Stimulated activated memory B cell treated with anti-CD40 and anti-IgM and Interleukin-4, amounts not matched to agents 10 μg/mL and 1 μg/mL and 100 μg/mL, for 72 hours (primary cell): ENCODE measurements around the gene ARHGAP42.

ENCODE experiments used
- ATAC-seq: fragments of 150-1000 bp; cut with Tn5 transposase; 2 replicates; pipeline ENCODE4 v1.10.0; 2021
- H3K27ac Mint-ChIP-seq: one replicate; pipeline ENCODE4 v1.8.0; 2022; ENCODE audit warnings: mild to moderate bottlenecking, mixed read lengths
- H3K27me3 Mint-ChIP-seq: one replicate; pipeline ENCODE4 v1.8.0; 2022; ENCODE audit warnings: mixed read lengths
- H3K36me3 Mint-ChIP-seq: one replicate; pipeline ENCODE4 v1.8.0; 2022; ENCODE audit warnings: mixed read lengths
- H3K4me1 Mint-ChIP-seq: one replicate; pipeline ENCODE4 v1.8.0; 2022; ENCODE audit warnings: mixed read lengths
- H3K4me3 Mint-ChIP-seq: one replicate; pipeline ENCODE4 v1.8.0; 2022; ENCODE audit warnings: mild to moderate bottlenecking, moderate library complexity, mixed read lengths
- H3K9me3 Mint-ChIP-seq: one replicate; pipeline ENCODE4 v1.8.0; 2022; ENCODE audit warnings: mixed read lengths

Gene ARHGAP42

DNA sequence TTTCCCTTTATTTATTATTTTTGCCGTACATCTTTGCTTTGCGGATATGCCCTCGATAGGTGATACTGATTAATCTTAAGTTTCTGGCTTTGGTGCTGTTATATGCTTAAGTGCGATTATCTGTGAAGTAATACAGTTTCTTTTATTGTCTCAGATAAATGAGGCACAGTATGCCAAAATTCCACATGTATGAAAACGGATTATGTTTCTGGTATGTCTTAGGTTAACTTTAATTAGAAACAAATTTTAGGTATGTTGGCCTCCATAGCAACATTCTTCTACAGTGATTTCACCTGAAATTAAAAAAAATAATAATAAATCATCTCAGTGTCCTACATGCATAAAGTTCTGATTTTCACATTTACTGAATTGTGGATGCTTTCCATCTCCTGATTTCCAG, 119.2 kb downstream of the ARHGAP42 start:
- Mint-ChIP-seq H3K36me3 (no peaks in the 10 kb centered on the region), H3K27me3 (no peaks in the 10 kb centered on the region), H3K9me3 (no peaks in the 10 kb centered on the region), H3K27ac (no peak overlapping the region), H3K4me3 (no peak overlapping the region), H3K4me1 (peaks cover 11% of the 10 kb centered on the region)
- no peak for ATAC-seq

DNA sequence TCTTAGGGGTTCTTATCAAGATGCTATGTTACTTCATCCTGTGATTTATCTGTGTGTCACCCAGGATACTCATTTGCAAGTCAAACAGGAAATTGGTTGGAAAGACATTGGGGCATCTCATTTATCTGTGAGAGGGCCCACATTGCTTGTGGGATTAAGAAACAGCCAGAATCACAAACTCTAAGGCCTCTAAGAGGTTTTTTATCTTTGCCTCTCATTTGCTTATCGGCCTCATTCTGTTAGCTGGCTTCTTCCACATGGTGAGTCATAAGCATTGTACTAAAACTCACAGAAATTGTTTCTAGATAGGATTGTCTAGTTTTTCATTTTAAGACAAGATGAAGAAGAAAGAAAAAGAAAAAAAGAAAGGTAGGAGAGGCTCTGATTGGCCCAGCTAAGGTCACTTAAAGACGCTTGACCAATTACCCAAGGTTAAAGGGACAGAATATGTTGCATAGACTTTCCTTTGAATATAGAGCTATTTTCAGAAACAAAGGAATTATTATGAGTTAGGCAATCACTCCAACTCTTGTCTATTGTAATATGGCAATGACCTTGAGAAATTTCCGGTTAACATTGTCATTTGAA, 121.9 kb downstream of the ARHGAP42 start:
- H3K9me3 Mint-ChIP-seq: no peaks in the 10 kb centered on the region
- no peak overlapping the region for H3K27ac Mint-ChIP-seq
- no peaks in the 10 kb centered on the region for H3K27me3 Mint-ChIP-seq
- H3K36me3 Mint-ChIP-seq: peaks cover 12% of the 10 kb centered on the region
- peaks cover 11% of the 10 kb centered on the region for H3K4me1 Mint-ChIP-seq
- H3K4me3 Mint-ChIP-seq: no peak overlapping the region
- no peak for ATAC-seq

DNA sequence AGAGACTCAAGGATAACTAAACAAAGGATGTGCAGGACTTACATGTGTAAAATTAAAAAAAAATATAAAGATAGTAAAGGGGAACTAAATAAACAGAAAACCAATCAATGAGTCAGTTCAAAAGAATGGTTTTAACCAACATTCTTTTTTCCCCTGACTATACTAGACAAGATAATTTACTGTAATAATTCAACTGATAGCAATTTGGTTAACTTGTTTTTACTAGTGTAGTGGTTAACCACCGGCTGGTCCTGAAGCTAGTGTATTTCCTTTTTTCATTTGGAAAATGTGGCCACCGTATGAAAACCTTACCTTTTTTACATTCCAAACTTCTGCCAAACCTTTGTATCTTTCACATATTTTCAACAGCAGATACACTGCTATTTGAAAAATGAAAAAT, 123.1 kb downstream of the ARHGAP42 start:
- Mint-ChIP-seq H3K4me1 (peaks cover 11% of the 10 kb centered on the region), H3K36me3 (peaks cover 12% of the 10 kb centered on the region), H3K27me3 (no peaks in the 10 kb centered on the region), H3K9me3 (no peaks in the 10 kb centered on the region), H3K4me3 (no peak overlapping the region), H3K27ac (no peak overlapping the region)
- ATAC-seq: no peak

DNA sequence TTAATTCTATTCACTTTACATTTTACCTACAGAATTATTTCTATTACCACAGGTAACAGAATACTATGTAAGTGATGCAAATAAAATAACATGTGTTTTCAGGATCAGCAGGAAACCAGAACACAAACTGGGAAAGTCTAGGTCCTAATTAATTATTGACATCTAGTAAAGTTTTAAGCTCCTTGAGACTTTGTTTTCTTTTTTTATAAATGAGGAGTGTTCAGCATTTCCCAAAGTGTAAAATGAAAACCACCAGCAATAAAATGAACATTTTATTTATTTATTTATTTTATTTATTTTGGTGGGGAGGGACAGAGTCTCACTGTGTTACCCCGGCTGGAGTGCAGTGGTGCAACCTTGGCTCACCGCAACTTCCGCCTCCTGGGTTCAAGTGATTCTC, 123.6 kb downstream of the ARHGAP42 start:
- Mint-ChIP-seq H3K36me3 (peaks cover 12% of the 10 kb centered on the region), H3K27me3 (no peaks in the 10 kb centered on the region)

DNA sequence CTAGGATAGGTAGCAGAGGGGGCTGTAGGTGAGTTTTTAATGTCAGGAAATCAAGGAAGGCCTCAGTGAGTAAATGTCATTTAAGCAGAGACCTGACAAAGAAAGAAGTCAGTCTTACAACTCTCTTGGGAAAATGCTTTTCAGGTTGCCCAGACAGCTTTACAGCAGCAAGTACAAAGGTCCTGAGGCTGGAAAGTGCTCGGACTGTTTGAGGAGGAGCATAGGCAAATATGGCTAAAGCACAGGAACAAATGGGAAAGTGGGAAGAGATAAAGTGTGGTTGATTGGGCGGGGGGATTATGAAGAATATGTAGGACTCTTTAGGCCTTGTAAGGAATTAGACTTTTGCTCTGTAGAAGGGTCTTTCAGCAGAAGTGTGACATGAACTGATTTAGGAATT, 125.4 kb downstream of the ARHGAP42 start:
- H3K27ac Mint-ChIP-seq: no peak overlapping the region
- no peaks in the 10 kb centered on the region for H3K9me3 Mint-ChIP-seq
- no peak overlapping the region for H3K4me3 Mint-ChIP-seq

More for the DNA sequence above, 123.6 kb downstream of the ARHGAP42 start:
- H3K4me1 Mint-ChIP-seq: peaks cover 11% of the 10 kb centered on the region
- no peak overlapping the region for H3K27ac Mint-ChIP-seq
- H3K9me3 Mint-ChIP-seq: no peaks in the 10 kb centered on the region
- ATAC-seq: no peak
- H3K4me3 Mint-ChIP-seq: no peak overlapping the region

DNA sequence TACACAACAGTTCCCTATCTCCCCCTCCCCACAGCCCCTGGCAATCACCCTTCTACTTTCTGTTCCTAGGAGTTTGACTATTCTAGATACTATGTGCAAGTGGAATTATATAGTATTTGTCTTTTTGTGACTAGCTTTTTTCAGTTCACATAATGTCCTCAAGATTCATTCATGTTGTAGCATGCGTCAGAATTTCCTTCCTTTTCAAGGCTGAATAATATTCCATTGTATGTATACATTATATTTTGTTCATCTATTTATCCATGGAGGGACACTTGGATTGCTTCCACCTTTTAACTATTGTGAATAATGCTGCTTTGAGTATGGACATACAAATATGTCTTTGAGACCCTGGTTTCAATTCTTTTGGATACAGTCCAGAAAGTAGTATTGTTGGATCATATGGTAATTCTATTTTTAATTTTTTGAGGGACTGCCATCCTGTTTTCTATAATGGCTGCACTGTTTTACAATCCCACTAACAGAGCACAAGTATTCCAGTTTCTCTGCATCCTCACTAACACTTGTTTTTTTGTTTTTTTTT, 128.8 kb downstream of the ARHGAP42 start:
- Mint-ChIP-seq H3K36me3 (peaks cover 12% of the 10 kb centered on the region), H3K27me3 (no peaks in the 10 kb centered on the region), H3K4me3 (no peak overlapping the region), H3K9me3 (no peaks in the 10 kb centered on the region), H3K4me1 (peaks cover 2% of the 10 kb centered on the region), H3K27ac (no peak overlapping the region)
- no peak for ATAC-seq

More for the DNA sequence above, 125.4 kb downstream of the ARHGAP42 start:
- Mint-ChIP-seq H3K27me3 (no peaks in the 10 kb centered on the region), H3K36me3 (peaks cover 12% of the 10 kb centered on the region), H3K4me1 (peaks cover 11% of the 10 kb centered on the region)
- no peak for ATAC-seq

DNA sequence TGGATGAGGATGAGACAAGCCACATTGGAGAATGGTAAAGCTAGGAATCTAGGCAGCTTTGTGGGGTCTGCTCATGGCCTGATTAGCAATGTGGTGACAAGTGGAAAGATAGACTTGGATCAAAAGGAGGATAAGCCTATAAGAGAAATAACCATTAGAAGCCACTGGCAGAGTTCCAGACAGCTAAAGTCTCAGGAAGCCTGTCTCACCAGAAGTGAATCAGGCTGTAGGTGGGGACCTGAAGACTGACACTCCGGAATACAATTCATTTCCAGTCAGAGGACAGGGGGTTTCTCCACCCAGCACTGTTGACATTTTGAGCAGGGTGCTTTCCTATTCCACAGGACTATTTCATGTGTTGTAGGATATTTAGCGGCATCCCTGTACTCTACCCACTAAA, 129.7 kb downstream of the ARHGAP42 start:
- Mint-ChIP-seq H3K4me3 (no peak overlapping the region), H3K9me3 (no peaks in the 10 kb centered on the region)
- no peak for ATAC-seq

DNA sequence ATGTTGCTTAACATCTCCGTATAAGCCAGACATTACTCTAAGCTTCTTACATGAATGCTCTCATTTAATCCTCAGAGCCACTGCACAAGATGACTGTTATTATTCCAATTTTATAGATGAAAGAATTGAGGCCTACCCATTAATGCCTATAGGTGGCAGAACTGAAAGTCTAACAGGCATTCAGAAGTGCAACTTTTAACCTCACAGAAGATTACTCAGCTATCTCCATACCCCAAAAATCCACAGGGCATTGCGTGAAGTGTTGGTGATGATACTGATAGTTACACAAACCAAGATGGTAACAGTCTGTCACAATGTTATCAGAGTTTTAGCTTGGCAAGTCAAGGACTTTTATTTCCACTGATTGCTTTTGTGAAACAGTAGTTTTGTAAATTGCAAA, 130.5 kb downstream of the ARHGAP42 start:
- no peak overlapping the region for H3K27ac Mint-ChIP-seq
- no peaks in the 10 kb centered on the region for H3K9me3 Mint-ChIP-seq
- H3K27me3 Mint-ChIP-seq: no peaks in the 10 kb centered on the region
- peaks cover 8% of the 10 kb centered on the region for H3K36me3 Mint-ChIP-seq
- no peak for ATAC-seq
- peaks cover 12% of the 10 kb centered on the region for H3K4me1 Mint-ChIP-seq
- no peak overlapping the region for H3K4me3 Mint-ChIP-seq

More for the DNA sequence above, 129.7 kb downstream of the ARHGAP42 start:
- no peaks in the 10 kb centered on the region for H3K27me3 Mint-ChIP-seq
- no peak overlapping the region for H3K27ac Mint-ChIP-seq
- H3K4me1 Mint-ChIP-seq: peaks cover 11% of the 10 kb centered on the region
- H3K36me3 Mint-ChIP-seq: peaks cover 12% of the 10 kb centered on the region

DNA sequence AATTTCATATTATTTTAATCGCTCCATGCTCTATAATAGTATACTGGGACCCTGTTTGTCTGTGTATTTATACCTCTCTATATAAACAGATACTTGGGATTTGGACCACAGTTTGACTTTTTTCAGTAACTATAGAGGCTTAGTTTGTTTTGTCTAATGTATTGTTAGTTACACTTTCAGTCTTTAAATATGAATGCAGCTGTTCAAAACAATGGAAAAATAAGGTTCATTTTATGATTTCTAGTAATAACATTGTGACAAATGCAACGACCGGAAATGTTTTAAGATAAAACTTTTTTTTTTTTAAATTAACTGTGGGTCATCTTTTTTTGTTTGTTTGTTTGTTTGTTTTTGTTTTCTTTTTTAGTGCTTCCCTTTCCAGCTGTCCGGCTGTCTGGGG, 133.5 kb downstream of the ARHGAP42 start:
- Mint-ChIP-seq H3K27me3 (no peaks in the 10 kb centered on the region), H3K4me3 (no peak overlapping the region), H3K9me3 (no peaks in the 10 kb centered on the region), H3K36me3 (no peaks in the 10 kb centered on the region), H3K4me1 (peaks cover 12% of the 10 kb centered on the region), H3K27ac (peak overlapping the region; percentile 61)
- ATAC-seq: no peak

DNA sequence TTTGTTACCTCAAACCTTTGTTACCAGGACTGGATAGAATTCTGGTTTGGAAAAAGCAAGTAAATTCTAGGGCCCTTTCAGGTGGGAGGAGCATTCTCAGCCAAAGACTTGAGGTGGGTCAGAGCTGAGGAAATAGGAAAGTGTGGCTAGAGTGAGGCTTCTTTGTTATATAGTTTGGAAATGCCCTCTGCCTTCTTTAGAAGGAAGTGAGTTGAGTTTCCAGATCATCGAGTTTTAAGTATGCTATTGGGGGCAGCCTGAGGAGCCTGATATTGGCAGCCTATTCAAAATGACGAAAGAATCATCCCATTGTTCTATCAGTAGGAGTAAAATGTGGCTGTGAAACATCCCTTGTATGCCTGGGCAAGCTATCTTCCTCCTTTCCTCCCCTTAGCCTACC, 134.1 kb downstream of the ARHGAP42 start:
- Mint-ChIP-seq H3K27me3 (no peaks in the 10 kb centered on the region), H3K9me3 (no peaks in the 10 kb centered on the region), H3K4me1 (peaks cover 12% of the 10 kb centered on the region), H3K36me3 (no peaks in the 10 kb centered on the region), H3K4me3 (peak overlapping the region; percentile 50), H3K27ac (peak overlapping the region; percentile 61)
- peak; percentile 83 for ATAC-seq

DNA sequence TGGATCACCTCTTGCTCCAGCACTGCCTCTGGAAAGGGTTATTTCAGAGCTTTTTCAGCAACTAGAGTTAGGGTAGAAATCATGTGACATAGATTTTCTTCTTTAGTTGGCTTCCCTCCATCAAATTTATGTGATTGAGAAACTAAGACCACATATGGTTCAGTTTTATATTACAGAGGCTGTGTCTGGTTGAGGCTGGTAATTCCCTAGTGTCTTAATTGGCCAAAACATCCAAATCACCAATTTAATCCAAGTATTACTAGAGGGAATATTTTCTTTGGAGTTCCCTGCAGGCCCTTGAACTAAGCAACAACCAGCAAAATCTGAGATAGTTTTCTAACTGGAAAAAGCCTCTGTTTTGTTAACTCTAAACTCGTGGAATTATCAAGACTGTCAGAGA, 136.3 kb downstream of the ARHGAP42 start:
- Mint-ChIP-seq H3K27ac (no peak overlapping the region), H3K36me3 (no peaks in the 10 kb centered on the region), H3K4me3 (no peak overlapping the region), H3K9me3 (no peaks in the 10 kb centered on the region), H3K4me1 (peaks cover 18% of the 10 kb centered on the region), H3K27me3 (no peaks in the 10 kb centered on the region)
- ATAC-seq: no peak

DNA sequence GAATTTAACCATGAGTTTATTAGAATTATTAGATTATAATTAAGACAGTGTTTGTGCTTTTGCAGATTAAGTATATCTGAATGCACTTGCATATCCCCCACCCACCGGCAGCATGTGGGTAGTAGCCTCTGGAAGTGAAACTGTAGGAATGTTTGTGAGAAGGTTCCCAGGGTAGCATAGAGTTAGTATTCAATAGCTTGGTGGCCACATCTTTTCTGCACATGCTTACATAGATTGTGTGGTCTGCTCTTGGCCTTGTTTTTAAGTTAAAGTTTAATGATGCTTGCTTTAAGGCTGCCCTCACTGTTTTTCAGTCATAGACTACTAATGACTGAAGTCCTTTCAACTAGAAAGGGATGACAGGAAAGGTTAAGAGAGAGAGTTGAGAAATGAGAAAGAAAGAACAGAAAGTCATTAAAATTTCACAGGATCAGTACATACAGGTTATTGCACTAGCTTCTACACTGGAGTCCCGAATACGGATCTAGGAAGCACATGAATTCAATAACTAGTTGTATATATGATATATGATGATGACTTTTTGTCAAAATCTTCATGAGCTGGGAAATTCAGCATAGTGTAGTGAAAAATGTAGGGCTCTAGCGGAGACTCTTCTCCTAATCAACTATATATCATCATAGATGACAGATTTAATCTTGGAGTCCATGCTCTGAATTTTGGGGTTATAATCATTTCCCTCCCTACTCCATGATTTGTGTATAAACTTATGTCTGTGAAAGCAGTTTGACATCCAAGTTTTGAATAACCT, 137.1 kb downstream of the ARHGAP42 start:
- Mint-ChIP-seq H3K4me3 (no peak overlapping the region), H3K27me3 (no peaks in the 10 kb centered on the region), H3K4me1 (peaks cover 18% of the 10 kb centered on the region), H3K36me3 (no peaks in the 10 kb centered on the region), H3K9me3 (no peaks in the 10 kb centered on the region), H3K27ac (no peak overlapping the region)
- ATAC-seq: no peak

DNA sequence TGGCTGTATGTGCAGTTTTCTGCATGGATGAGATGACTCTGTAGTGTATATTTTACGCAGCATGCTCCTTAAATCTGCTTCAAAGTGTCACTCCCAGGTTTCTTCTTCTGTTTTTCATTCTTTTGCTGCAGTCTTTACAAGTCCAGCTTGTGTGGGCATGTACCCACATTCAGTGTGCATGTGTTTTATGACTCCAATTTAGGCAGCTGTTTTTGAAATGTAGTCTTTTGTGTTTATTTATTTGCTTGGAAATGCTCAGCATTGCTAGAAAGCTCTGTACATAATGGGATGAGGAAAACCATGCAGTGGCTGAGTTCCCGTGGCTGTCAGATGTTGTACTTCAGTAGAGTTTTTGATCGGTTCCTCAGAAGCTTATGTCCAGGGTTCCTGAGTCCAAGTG, 138.5 kb downstream of the ARHGAP42 start:
- H3K9me3 Mint-ChIP-seq: no peaks in the 10 kb centered on the region
- H3K36me3 Mint-ChIP-seq: no peaks in the 10 kb centered on the region
- H3K4me1 Mint-ChIP-seq: peaks cover 18% of the 10 kb centered on the region
- no peak for ATAC-seq
- H3K4me3 Mint-ChIP-seq: no peak overlapping the region
- H3K27ac Mint-ChIP-seq: no peak overlapping the region
- H3K27me3 Mint-ChIP-seq: no peaks in the 10 kb centered on the region

DNA sequence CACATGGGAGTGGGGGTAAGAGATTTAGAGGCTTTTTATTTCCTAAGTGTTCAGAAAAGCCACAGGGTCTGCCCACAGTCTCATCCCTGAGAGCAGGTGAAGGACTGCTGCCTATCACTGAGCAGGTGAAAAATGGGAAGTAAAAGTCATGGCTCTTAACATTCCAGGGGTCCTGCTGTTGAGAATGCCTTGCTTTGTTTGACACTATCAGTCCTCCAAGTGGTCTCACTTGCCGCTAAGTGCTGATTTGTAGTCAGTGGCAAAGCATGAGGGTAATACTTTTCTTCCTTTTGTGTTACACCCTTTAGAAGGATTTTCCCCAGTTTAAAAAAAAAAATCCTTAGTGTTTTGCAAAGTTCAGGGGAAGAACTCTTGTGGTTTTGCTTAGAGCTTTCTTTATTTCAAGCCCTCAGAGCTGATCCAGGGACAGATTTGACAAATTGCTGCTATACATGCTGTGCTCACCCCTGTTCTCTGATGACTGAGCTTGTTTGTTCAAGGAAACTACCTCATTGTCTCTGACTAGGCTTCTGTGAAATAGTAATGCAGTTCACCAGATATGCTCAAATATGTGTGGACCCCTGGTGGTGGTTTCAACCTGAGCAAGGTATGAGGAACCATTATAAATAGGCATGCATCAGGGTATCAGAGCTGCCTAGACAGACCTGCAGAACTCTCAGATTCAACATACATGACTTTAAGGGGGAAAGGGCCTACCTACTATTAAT, 141.0 kb downstream of the ARHGAP42 start:
- H3K27ac Mint-ChIP-seq: no peak overlapping the region
- H3K9me3 Mint-ChIP-seq: no peaks in the 10 kb centered on the region
- H3K4me3 Mint-ChIP-seq: no peak overlapping the region
- no peaks in the 10 kb centered on the region for H3K27me3 Mint-ChIP-seq
- H3K4me1 Mint-ChIP-seq: peaks cover 6% of the 10 kb centered on the region
- no peaks in the 10 kb centered on the region for H3K36me3 Mint-ChIP-seq
- ATAC-seq: peak; percentile 77

DNA sequence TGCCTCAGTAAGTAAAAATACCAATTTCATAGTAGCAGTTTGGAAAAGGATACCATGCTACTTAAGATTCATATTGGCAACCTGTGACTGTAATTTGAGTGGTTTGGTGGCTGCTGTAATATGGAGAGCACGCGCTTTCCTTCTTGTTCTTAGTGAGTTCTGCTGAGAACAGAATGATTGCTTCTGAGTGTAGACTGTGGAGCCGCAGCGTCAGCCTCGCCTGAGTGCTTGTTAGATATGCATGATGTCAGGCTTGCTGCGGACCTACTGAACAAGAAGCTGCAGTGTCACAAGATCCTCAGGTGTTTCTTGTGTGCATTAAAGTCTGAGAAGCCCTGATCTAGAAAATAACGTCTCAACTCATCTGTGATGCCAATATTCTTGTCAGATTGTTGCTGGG, 143.2 kb downstream of the ARHGAP42 start:
- H3K27ac Mint-ChIP-seq: no peak overlapping the region
- no peak overlapping the region for H3K4me3 Mint-ChIP-seq
- no peaks in the 10 kb centered on the region for H3K9me3 Mint-ChIP-seq
- ATAC-seq: no peak
- H3K27me3 Mint-ChIP-seq: no peaks in the 10 kb centered on the region
- no peaks in the 10 kb centered on the region for H3K36me3 Mint-ChIP-seq
- peaks cover 6% of the 10 kb centered on the region for H3K4me1 Mint-ChIP-seq
